ENCODE data around the gene ZNF385B. TPM values are rescaled to one million over a fixed set of nuclear protein-coding genes. Genes with fewer than 3 reads are reported as not detected.

The ZNF385B gene
- total and polyA plus RNA-seq, 11 donors: 0.07 to 12.2 (median 2.3) TPM

DNA sequence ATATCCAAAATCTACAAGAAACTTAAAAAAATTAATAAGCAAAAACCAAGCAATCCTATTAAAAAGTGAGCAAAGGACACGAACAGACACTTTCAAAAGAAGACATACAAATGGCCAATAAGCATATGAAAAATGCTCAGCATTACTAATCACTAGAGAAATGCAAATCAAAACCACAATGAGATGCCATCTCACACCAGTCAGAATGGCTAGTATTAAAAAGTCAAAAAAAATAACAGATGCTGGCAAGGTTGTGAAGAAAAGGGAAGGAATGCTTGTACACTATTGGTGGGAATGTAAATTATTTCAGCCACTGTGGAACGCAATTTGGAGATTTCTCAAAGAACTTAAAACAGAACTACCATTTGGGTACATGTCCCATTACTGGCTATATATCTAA is 467.9 kb downstream of the ZNF385B start:
- no peak overlapping the region for H3K27ac ChIP-seq
- no peaks in the 10 kb centered on the region for H3K27me3 ChIP-seq
- WGBS, 4 donors: 54 to 88% (median 85%) methylated on average over 2 of the region's 2 CpGs
- no peaks in the 10 kb centered on the region for H3K36me3 ChIP-seq
- ATAC-seq (no peak), DNase-seq (no peak)
- intact Hi-C loops (cut with DNase I): no loop called here
- H3K4me1 ChIP-seq: no peaks in the 10 kb centered on the region
- H3K9me3 ChIP-seq: peaks cover 0 to 5% (median 0%) of the 10 kb centered on the region in 12 donors
- TF ChIP-seq, protein P1, sequence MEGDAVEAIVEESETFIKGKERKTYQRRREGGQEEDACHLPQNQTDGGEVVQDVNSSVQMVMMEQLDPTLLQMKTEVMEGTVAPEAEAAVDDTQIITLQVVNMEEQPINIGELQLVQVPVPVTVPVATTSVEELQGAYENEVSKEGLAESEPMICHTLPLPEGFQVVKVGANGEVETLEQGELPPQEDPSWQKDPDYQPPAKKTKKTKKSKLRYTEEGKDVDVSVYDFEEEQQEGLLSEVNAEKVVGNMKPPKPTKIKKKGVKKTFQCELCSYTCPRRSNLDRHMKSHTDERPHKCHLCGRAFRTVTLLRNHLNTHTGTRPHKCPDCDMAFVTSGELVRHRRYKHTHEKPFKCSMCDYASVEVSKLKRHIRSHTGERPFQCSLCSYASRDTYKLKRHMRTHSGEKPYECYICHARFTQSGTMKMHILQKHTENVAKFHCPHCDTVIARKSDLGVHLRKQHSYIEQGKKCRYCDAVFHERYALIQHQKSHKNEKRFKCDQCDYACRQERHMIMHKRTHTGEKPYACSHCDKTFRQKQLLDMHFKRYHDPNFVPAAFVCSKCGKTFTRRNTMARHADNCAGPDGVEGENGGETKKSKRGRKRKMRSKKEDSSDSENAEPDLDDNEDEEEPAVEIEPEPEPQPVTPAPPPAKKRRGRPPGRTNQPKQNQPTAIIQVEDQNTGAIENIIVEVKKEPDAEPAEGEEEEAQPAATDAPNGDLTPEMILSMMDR (IDR thresholded peaks at IDR 0.05): no peak
- TF ChIP-seq POLR2A (IDR thresholded peaks at IDR 0.05): no peak
- H3K4me3 ChIP-seq: no peak overlapping the region

MicroRNAs within 50 kb of the gene (microRNA counts, 767-probe panel; counts per million panel counts)
- microRNA hsa-miR-1258: 71.6 to 1,799 counts per million in 2 donors

Small RNAs within 50 kb of the gene (microRNA-seq; reads per million reads assigned to microRNA genes)
- 0 reads per million in 4 donors for gene MIR1258

Other genes with a start within 250 kb of the ZNF385B start
- 10 to 100 TPM in 7 of 9 donors, 1 to 10 TPM in 2; 8.8 to 17.7 (median 11.7) TPM for gene CWC22, start 145.7 kb upstream of the ZNF385B start, total RNA-seq
- 1 to 10 TPM; 6.4 to 9.0 TPM for gene CWC22, start 145.7 kb upstream of the ZNF385B start, polyA plus RNA-seq

Data from heart left ventricle (tissue), 16 donors.